ENCODE measurements around the gene YTHDC2.

The YTHDC2 gene

GRCh38 chr5:113520429-113520828 is 6.9 kb downstream of the YTHDC2 start:
- no peak for DNase-seq (ENCODE audit: low read depth)

- no peak for DNase-seq (ENCODE audit: low read depth)
Measured at GRCh38 chr5:113520899-113521298, 7.4 kb downstream of the YTHDC2 start.

- DNase-seq (ENCODE audit: low read depth): no peak
Measured at GRCh38 chr5:113523168-113523567, 9.7 kb downstream of the YTHDC2 start.

- no peak for DNase-seq (ENCODE audit: low read depth)
Measured at GRCh38 chr5:113524927-113525326, 11.4 kb downstream of the YTHDC2 start.

GRCh38 chr5:113526421-113526820 is 12.9 kb downstream of the YTHDC2 start:
- no peak for DNase-seq (ENCODE audit: low read depth)

- DNase-seq (ENCODE audit: low read depth): no peak
Measured at GRCh38 chr5:113527746-113528145, 14.3 kb downstream of the YTHDC2 start.

- no peak for DNase-seq (ENCODE audit: low read depth)
Measured at GRCh38 chr5:113531481-113532159, 18.1 kb downstream of the YTHDC2 start.

- no peak for DNase-seq (ENCODE audit: low read depth)
Measured at GRCh38 chr5:113538313-113538712, 24.8 kb downstream of the YTHDC2 start.

GRCh38 chr5:113546703-113547183 is 33.2 kb downstream of the YTHDC2 start:
- DNase-seq (ENCODE audit: low read depth): peak; percentile 22

- DNase-seq (ENCODE audit: low read depth): no peak
Measured at GRCh38 chr5:113548396-113548795, 34.9 kb downstream of the YTHDC2 start.

- no peak for DNase-seq (ENCODE audit: low read depth)
Measured at GRCh38 chr5:113552137-113552536, 38.6 kb downstream of the YTHDC2 start.

- DNase-seq (ENCODE audit: low read depth): no peak
Measured at GRCh38 chr5:113552620-113553019, 39.1 kb downstream of the YTHDC2 start.

- no peak for DNase-seq (ENCODE audit: low read depth)
Measured at GRCh38 chr5:113562828-113563400, 49.4 kb downstream of the YTHDC2 start.

- DNase-seq (ENCODE audit: low read depth): no peak
Measured at GRCh38 chr5:113569396-113569795, 55.9 kb downstream of the YTHDC2 start.

GRCh38 chr5:113572716-113573115 is 59.2 kb downstream of the YTHDC2 start:
- no peak for DNase-seq (ENCODE audit: low read depth)

GRCh38 chr5:113574417-113574816 is 60.9 kb downstream of the YTHDC2 start:
- peak; percentile 14 for DNase-seq (ENCODE audit: low read depth)

- no peak for DNase-seq (ENCODE audit: low read depth)
Measured at GRCh38 chr5:113575074-113575473, 61.6 kb downstream of the YTHDC2 start.

- no peak for DNase-seq (ENCODE audit: low read depth)
Measured at GRCh38 chr5:113578091-113578490, 64.6 kb downstream of the YTHDC2 start.

- DNase-seq (ENCODE audit: low read depth): no peak
Measured at GRCh38 chr5:113581388-113581787, 67.9 kb downstream of the YTHDC2 start.

- DNase-seq (ENCODE audit: low read depth): no peak
Measured at GRCh38 chr5:113598150-113598549, 84.7 kb downstream of the YTHDC2 start.

- DNase-seq (ENCODE audit: low read depth): no peak
Measured at GRCh38 chr5:113598926-113599325, 85.4 kb downstream of the YTHDC2 start.

- DNase-seq (ENCODE audit: low read depth): no peak
Measured at GRCh38 chr5:113600255-113600905, 86.9 kb downstream of the YTHDC2 start.

- no peak for DNase-seq (ENCODE audit: low read depth)
Measured at GRCh38 chr5:113601423-113601822, 87.9 kb downstream of the YTHDC2 start.
